Skeletal muscle tissue (tissue), 4 donors: ENCODE measurements around the gene IQCN. TPM values are rescaled to one million over a fixed set of nuclear protein-coding genes. Genes with fewer than 3 reads are reported as not detected.

Source experiments
- H3K27ac ChIP-seq: one replicate; pipeline ENCODE4 v1.7.0; 2013; ENCODE audit warnings: mild to moderate bottlenecking, low read depth, low read length, inconsistent platforms
- H3K27me3 ChIP-seq, 3 donors: one replicate each; pipeline ENCODE4 v1.7.0; 2013; ENCODE audit warnings: low read length in 3 of 3; ENCODE audit not compliant: control insufficient read depth in 3 of 3, insufficient read depth in 3 of 3
- H3K36me3 ChIP-seq, 3 donors: one replicate each; pipeline ENCODE4 v1.7.0; 2013; ENCODE audit warnings: low read length in 3 of 3; ENCODE audit not compliant: control insufficient read depth in 3 of 3, insufficient read depth in 3 of 3
- H3K4me1 ChIP-seq, 3 donors: one replicate each; pipeline ENCODE4 v1.7.0; 2013; ENCODE audit warnings: low read length in 3 of 3, mild to moderate bottlenecking in 3 of 3; ENCODE audit not compliant: control insufficient read depth in 3 of 3, insufficient read depth in 3 of 3
- H3K4me3 ChIP-seq, 3 donors: one replicate each; pipeline ENCODE4 v1.7.0; 2013; ENCODE audit warnings: low read length in 3 of 3
- H3K9ac ChIP-seq, 3 donors: one replicate each; pipeline ENCODE4 v1.7.0; 2013; ENCODE audit warnings: low read length in 3 of 3, mild to moderate bottlenecking in 3 of 3, moderate library complexity in 2 of 3, low read depth in 1 of 3
- H3K9me3 ChIP-seq, 3 donors: one replicate each; pipeline ENCODE4 v1.7.0; 2013; ENCODE audit warnings: low read length in 3 of 3; ENCODE audit not compliant: control insufficient read depth in 3 of 3
- total RNA-seq: library from RNA; depleted of rRNA; stranded (reverse); fragments of >200 nt; gene quantifications from one replicate; pipeline ENCODE4 v1.2.3, GENCODE V29; 2014
- donor health status: Osteomylitis.

IQCN gene
- total RNA-seq, 1 donor from 2014 or later: 0.52 TPM

DNA sequence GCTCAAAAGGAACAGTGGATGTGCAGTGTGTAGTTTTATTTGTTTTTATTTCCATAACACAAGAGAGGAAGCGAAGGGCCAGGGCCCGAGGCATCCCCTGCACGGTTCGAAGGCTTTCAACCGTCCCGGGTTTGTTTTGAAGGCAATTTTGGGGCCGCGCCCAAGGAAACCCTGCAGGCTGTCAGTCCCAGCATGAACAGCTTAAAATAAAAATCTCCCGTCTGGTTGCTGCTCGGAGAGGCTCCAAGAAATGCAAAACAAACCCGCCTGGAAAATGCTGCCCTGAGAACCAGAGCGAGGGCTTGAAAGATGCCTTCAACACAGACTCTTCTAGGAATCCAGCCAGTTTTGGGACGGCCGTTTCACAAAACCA lies 32.6 kb upstream of the IQCN start:
- Histone ChIP-seq H3K4me3 (no peak overlapping the region), H3K27me3 (no peaks in the 10 kb centered on the region), H3K9ac (peak overlapping the region in 2 of 3 donors; percentile 56 to 79), H3K9me3 (no peaks in the 10 kb centered on the region), H3K27ac (peak overlapping the region; percentile 99), H3K4me1 (peaks cover 29 to 66% (median 64%) of the 10 kb centered on the region in 3 donors), H3K36me3 (peaks cover 10 to 11% (median 10%) of the 10 kb centered on the region in 3 donors)

DNA sequence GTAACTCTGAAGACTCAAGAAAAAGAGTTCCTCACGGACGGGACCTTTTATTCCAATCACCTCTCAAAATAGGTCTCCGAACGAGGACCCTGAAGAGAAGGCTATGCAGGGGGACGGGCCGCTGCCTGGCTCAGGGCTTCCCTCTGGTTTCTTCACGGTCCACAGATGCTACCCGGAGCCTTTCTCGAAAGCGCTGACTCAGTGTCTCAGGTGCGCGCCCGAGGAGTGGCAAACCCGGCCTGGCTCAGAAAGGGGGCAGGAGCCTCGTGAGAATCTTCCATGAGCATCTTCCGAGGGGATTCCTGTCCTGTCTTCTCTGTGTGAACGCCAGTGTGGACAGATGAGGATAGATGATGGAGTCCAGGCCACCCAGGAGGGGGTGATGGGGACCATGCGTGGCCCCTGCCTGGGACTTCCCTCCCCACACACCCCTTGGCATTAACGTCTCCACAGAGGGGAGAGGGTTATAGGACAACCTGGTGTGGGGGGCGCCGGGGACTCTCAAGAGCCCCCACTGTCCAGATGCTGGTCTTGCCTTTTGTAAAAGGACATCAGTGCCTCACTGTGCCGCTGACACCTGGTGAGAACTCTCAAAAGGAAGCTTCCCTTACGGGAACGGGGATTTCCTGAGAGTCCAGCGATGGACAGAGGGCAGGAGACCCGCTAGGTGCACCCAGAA lies 32.1 kb upstream of the IQCN start:
- H3K27me3 ChIP-seq: no peaks in the 10 kb centered on the region
- H3K36me3 ChIP-seq: peaks cover 6 to 9% (median 7%) of the 10 kb centered on the region in 3 donors
- H3K4me3 ChIP-seq: no peak overlapping the region
- H3K27ac ChIP-seq: peak overlapping the region; percentile 99
- H3K9me3 ChIP-seq: no peaks in the 10 kb centered on the region
- peaks cover 34 to 71% (median 69%) of the 10 kb centered on the region in 3 donors for H3K4me1 ChIP-seq
- H3K9ac ChIP-seq: peak overlapping the region in 2 of 3 donors; percentile 56 to 79

DNA sequence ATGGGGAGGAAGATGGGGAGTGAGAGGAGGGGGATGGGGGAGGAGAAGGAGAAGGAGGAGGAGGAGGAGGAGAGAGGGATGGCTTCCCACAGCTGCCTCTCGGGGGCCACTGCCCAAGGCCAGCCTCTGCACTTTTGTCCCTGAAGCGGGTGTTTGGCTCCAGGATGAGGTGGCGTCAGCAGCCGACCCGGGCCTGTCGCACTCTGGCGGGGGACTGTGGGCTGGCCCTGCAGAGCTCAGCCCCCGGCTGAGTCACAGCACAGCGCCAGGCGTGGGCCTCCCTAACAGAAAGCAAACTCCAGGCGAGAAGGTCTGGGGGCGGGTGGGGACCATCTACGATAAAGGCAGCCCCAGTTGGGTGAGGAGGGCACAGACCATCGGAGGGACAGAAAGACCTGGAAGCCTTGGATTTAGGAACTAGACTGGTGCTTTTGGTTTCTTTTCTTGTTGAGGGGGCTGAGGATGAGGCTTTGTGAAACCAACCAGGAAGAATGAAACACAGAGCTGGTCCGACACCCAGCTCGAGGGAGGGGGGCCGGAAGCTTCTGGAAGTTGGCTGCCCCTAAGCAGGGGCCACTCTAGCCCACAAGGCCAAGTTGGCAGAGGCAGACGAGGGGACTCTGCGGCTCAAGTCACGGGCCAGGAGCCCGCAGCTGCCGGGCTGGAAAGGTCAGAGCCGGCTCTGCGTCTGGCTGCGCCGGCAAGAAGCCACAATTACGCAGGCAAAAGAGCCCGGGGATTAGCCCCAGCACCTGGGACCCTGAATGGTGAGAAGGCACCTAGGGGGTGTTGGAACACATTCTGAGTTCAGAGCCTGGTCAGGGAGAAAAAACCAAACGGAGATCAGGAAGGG lies 30.4 kb upstream of the IQCN start:
- H3K27ac ChIP-seq: peak overlapping the region; percentile 99
- H3K27me3 ChIP-seq: no peaks in the 10 kb centered on the region
- peaks cover 42 to 79% (median 77%) of the 10 kb centered on the region in 3 donors for H3K4me1 ChIP-seq
- no peaks in the 10 kb centered on the region for H3K9me3 ChIP-seq
- peaks cover 2 to 5% (median 3%) of the 10 kb centered on the region in 3 donors for H3K36me3 ChIP-seq
- peak overlapping the region; percentile 56 to 73 (median 60) for H3K4me3 ChIP-seq
- peak overlapping the region; percentile 85 to 92 (median 90) for H3K9ac ChIP-seq

DNA sequence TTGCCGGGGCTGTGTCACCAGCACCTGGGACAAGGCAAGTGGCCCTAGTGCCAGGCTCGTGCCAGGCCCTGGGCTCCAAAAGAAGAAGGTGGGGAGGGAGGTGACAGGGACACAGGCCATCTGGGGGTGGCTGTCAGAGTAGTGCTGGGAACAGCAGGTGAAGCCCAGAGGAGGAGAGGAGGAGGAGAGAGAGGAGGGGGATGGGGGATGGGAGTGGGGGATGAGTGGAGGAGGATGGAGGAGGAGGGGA lies 29.9 kb upstream of the IQCN start:
- no peaks in the 10 kb centered on the region for H3K9me3 ChIP-seq
- peak overlapping the region; percentile 56 to 73 (median 60) for H3K4me3 ChIP-seq
- H3K27ac ChIP-seq: peak overlapping the region; percentile 99
- peak overlapping the region; percentile 85 to 92 (median 90) for H3K9ac ChIP-seq
- H3K27me3 ChIP-seq: no peaks in the 10 kb centered on the region
- H3K4me1 ChIP-seq: peaks cover 42 to 77% (median 77%) of the 10 kb centered on the region in 3 donors
- H3K36me3 ChIP-seq: no peaks in the 10 kb centered on the region

DNA sequence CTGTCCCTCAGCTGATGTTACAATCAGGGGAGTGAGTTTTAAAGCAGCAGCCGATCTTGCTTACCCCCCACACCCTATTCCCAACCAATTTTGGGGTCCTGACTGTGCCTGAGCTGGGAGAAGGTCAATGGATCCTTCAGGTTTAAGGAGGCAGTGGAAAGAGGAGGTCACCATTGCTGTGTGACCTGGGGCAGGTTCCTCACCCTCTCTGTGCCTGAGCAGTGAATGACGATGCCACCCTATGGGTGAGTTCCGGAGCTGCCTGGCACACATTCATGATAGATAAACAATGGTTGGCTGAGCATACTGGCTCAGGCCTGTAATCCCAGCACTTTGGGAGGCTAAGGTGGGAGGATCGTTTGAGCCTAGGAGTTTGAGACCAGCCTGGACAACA lies 27.5 kb upstream of the IQCN start:
- H3K27me3 ChIP-seq: no peaks in the 10 kb centered on the region
- peak overlapping the region in 2 of 3 donors; percentile 15 to 70 for H3K9ac ChIP-seq
- no peaks in the 10 kb centered on the region for H3K36me3 ChIP-seq
- peaks cover 36 to 54% (median 53%) of the 10 kb centered on the region in 3 donors for H3K4me1 ChIP-seq
- H3K9me3 ChIP-seq: no peaks in the 10 kb centered on the region
- H3K4me3 ChIP-seq: no peak overlapping the region
- H3K27ac ChIP-seq: peak overlapping the region; percentile 85

DNA sequence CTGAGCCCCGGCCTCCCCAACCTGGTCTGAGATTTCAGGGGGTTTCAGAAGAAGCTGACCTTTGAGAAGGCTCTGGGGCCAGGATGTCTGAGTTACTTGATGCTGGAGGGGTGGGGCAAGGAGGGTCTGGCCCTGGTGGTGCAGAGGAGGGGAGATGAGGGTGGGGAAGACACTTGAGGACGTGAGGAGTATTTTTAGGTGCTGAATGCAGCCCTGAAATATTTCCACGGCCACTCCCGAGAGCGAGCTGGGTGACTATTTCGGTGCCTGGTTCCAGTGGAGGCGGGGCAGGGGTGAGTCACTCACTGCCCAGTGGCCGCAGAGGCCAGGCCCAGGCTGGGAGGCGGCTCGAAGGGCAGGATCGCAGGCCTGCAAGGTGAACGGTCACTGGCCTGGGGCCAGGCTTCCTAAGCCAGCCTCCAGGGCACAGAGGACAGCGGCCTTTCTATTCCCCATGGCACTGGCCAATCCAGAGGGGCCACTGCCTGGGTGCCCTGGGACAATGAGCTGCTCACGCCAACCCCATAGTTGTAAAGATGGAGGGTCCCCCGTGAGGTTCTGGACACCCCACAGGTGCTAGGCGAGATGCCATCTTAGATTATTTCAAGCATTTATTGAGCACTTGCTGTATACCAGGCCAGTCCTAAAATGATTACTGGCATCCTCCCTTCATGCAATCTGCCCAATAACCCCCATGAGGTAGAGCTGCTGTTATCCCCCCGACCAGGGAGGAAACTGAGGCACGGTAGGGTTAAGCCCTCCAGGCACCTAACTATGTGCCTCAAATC lies 26.9 kb upstream of the IQCN start:
- Histone ChIP-seq H3K9ac (peak overlapping the region; percentile 33 to 70 (median 57)), H3K4me1 (peaks cover 36 to 48% (median 47%) of the 10 kb centered on the region in 3 donors), H3K36me3 (no peaks in the 10 kb centered on the region), H3K27ac (peak overlapping the region; percentile 85), H3K4me3 (no peak overlapping the region), H3K27me3 (no peaks in the 10 kb centered on the region), H3K9me3 (no peaks in the 10 kb centered on the region)

DNA sequence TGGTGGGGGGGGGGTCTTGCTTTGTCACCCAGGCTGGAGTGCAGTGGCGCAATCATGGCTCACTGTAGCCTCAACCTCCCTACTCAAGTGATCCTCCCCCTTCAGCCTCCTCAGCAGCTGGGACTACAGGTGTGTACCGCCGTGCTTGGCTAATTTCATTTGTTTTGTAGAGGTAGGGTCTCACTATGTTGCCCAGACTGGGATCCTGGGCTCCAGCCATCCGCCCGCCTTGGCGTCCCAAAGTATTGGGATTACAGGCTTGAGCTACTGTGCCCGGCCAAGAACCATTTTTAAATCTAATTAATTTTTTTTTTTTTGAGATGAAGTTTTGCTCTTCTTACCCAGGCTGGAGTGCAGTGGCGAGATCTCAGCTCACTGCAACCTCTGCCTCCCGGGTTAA lies 25.4 kb upstream of the IQCN start:
- no peaks in the 10 kb centered on the region for H3K27me3 ChIP-seq
- H3K4me1 ChIP-seq: peaks cover 26 to 35% (median 32%) of the 10 kb centered on the region in 3 donors
- no peak overlapping the region for H3K4me3 ChIP-seq
- H3K9me3 ChIP-seq: no peaks in the 10 kb centered on the region
- H3K36me3 ChIP-seq: no peaks in the 10 kb centered on the region
- H3K27ac ChIP-seq: no peak overlapping the region
- no peak overlapping the region for H3K9ac ChIP-seq

DNA sequence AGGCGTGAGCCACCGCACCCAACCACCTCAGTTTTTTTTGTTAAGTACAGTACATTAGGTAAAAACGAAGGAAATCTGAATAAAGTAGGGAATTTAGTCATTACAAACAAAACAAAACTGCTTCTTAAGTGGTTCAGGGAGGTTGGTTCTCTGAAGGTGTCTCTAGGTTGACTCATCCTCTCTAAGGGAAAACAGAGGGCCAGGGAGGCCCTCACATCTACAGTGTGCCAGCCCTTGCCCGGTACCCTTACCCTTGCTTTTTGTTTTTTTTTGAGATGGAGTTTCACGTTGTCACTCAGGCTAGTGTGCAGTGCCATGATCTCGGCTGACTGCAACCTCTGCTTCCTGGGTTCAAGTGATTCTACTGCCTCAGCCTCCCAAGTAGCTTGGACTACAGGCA lies 24.3 kb upstream of the IQCN start:
- peak overlapping the region; percentile 37 for H3K27ac ChIP-seq

DNA sequence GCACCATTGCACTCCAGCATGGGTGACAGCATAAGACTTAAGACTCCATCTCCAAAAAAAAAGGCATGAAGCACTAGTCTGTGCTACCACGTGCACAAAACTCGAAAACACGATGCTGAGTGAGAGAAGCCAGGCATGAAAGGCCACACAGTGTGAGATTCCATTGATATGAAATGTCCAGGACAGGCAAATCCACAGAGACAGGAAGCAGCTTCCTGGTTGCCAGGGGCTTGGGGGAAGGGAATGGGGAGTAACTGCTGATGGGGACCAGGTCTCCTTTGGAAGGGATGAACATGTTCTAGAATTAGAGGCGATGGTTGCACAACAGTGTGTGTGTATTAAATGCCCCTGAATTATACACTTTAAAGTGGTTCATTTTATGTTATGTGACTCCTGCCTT lies 23.1 kb upstream of the IQCN start:
- Histone ChIP-seq H3K9ac (no peak overlapping the region), H3K27ac (no peak overlapping the region), H3K9me3 (no peaks in the 10 kb centered on the region), H3K27me3 (no peaks in the 10 kb centered on the region), H3K36me3 (no peaks in the 10 kb centered on the region), H3K4me1 (peaks cover 19 to 31% (median 28%) of the 10 kb centered on the region in 3 donors), H3K4me3 (no peak overlapping the region)

More for the DNA sequence above, 24.3 kb upstream of the IQCN start:
- peaks cover 18 to 26% (median 25%) of the 10 kb centered on the region in 3 donors for H3K4me1 ChIP-seq
- H3K9me3 ChIP-seq: no peaks in the 10 kb centered on the region
- H3K36me3 ChIP-seq: no peaks in the 10 kb centered on the region
- H3K27me3 ChIP-seq: no peaks in the 10 kb centered on the region
- no peak overlapping the region for H3K9ac ChIP-seq
- H3K4me3 ChIP-seq: no peak overlapping the region
